HG03439 (cell line): Measurements from ENCODE around the gene CHRNE.
"Not testable (repeated sequence)": the region's sequence is repeated elsewhere in the genome, so short reads cannot be mapped to it uniquely, and the experiment has no call there.

Source experiments
- ATAC-seq: cut with Tn5 transposase; IDR thresholded peaks from one replicate; pipeline ENCODE4 v1.9.1; 2021; ENCODE audit warnings: mild to moderate bottlenecking, moderate library complexity; ENCODE audit not compliant: unreplicated experiment

Gene CHRNE

DNA sequence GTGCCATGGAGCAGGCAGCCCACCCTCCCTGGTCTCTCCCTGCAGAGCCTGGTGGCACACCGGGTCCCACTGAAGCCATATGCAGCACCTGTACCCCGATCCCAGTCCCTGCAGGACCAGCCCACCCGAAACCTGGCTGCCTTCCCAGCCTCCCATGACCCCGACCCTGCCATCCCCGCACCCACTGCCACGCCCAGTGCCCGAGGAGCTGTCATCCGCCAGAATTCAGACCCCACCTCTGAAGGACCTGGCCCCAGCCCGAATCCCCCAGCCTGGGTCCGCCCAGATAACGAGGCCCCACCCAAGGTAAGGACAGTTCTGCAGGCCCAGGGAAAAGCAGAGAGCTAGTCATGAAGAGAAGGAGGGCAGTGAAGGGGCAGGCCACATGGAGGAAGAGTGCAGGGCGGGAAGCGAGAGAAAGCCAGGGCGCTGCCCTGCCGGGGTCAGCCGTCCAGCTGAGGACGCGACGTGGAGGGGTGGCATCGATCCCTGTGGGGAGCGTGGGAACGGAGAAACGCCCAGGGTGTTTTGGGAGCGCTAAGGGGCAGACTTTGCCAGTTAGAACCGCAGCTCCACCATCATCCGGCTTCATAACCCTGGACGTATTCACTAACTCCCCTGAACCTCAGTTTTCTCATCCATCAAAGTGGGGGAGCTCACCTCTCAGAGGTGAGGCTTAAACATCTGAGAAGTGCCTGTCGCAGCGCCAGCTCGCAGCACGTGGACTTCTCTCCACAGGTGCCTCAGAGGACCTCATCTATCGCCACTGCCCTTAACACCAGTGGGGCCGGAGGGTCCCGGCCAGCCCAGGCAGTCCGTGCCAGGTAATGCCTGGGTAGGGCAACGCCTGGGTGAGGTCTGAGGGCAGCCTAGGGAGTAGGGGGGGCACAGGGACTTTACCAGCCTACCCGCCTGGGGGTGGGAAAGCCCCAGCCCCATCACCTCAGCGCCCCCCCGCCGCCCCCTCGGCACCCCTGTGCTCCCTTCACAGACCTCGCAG is 11.2 kb downstream of the CHRNE start:
- ATAC-seq = no peak

GRCh38 chr17:4887581-4887980 is 15.3 kb downstream of the CHRNE start:
- ATAC-seq = no peak

DNA sequence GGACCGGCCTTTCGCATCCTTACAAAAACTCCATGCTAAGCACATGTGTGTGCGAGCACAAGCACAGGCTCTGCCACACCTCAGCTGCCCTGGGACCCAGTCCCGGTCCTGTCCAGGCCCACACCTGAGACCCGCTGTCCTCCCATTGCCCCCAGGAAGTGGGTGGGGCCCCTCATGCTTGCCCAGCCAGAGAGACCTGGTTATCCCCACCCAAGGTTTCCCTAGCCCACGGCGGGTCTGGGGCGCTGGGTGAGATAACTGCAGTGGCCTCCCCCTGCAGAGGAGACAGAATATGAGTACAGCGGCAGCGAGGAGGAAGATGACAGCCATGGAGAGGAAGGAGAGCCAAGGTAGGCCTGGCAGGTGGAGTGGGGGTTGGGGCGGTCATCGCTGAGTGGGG is 16.1 kb downstream of the CHRNE start:
- no peak for ATAC-seq

GRCh38 chr17:4884489-4884888 is 18.4 kb downstream of the CHRNE start:
- ATAC-seq = no peak

DNA sequence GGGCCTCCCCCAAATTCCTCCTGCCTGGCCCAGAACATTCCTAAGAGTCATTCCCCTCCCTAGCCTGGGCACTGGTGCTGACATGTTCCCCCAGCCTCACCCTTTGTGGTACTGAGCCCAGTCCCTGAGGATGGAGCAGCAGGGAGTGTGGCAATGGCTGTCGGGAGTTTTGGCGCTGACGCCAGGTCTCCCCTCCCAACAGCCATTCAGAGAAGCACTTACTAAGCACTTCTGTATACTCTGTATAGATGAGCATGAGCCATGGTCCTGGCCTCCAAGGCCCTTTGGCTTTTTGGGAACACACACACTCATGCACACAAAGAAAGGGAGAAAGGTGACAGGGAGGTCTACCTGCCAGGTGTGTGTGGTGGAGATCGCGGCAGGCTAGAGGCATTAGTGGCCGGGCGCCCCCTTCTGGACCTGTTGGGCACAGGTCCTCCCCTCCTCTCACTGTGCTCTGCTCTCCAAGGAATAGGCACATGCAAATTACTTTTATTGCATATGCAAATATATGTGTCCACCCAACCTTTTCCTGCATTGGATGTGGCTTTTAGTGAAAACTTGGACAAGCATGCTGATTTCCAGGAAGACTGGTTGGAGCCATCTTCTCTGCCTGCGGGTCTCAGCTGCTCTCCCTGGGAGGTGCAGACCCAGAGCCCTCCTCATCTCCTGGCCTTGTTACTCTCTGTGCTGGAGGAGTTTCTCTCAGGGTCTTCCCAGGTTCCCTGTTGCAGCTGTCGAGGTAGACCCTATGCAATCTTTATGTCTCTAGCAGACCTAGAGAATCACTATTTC is 20.9 kb downstream of the CHRNE start:
- no peak for ATAC-seq

GRCh38 chr17:4880857-4881256 is 22.0 kb downstream of the CHRNE start:
- no peak for ATAC-seq

- ATAC-seq = no peak
These were observed 23.3 kb downstream of the CHRNE start for GRCh38 chr17:4879601-4880000.

DNA sequence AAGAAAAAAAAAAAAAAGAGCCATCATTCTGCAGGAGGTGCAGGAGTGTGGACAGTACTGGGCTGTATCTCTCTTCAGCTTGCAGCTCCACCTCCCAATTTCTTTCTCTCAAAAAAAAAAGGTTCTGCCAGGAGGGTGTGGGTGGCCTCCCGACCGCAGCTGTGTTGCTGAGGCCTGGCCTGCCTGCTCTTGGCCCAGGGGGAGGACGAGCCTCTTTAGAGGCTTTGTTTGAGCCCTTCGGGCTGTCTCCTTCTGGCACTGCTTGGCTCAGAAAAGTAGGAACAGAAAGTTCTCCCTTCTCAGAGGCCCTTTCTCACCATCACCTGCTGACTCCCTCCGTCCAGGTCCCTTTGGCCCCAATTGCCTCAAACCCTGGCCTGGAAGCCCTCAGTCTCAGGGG is 25.8 kb downstream of the CHRNE start:
- no peak for ATAC-seq

- ATAC-seq = no peak
These were observed 30.1 kb downstream of the CHRNE start for GRCh38 chr17:4872786-4873185.

GRCh38 chr17:4870855-4871254 is 32.0 kb downstream of the CHRNE start:
- no peak for ATAC-seq

GRCh38 chr17:4869058-4869998 is 33.6 kb downstream of the CHRNE start:
- not testable (repeated sequence) for ATAC-seq

- ATAC-seq = not testable (repeated sequence)
These were observed 35.4 kb downstream of the CHRNE start for GRCh38 chr17:4867535-4867934.

DNA sequence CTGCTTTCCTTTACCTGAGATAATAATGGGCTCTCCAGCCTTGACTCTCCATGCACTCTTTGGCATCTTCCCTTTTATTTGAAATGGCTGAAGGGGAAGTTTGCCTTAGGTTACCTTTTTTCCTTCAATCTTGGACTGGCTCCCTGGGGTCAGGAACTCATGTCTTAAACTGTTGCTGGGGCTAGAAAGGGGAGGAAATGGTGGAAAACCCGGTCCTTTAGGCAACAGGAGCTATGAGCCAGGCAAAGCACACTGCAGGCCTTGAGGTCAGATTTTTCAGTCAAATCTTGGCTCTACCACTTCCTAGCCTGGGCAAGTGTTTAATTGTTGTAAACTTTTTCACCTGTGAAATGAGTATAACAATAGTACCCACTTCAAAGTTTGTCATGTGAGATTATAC is 39.6 kb downstream of the CHRNE start:
- no peak for ATAC-seq

DNA sequence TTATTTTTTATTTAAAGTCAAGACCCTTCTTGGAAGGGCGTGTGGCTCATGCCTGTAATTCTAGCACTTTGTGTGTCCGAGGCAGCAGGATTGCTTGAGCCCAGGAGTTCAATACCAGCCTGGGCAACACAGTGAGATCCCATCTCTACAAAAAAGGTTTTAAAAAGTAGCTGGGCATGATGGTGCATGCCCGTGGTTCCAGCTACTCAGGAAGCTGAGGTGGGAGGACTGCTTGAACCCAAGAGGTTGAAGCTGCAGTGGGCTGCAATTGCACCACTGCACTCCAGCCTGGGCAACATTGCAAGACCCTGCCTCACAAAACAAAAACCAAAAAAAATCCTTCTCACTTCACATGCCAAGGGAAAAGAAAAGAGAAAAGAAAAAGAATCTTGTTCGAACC is 40.2 kb downstream of the CHRNE start:
- ATAC-seq = no peak

DNA sequence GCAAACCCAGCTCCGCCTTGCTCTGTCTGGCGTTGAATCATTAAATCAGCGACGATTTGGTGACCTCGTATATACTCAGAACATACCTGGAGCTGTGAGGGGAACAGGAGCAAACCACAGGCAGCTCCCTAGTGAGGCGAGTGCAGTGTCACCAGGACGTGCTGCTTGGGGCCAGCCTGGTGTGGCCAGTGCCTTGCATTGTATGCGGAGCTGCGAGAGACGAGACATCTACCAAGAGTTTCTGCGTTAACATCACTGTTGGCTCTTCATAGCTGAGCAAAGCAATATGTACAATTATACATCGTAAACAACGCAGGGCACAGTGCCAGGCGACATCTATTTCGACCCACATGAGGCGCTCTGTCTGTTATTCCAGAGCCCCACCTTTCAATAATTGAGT is 41.8 kb downstream of the CHRNE start:
- no peak for ATAC-seq

- ATAC-seq = no peak
These were observed 42.2 kb downstream of the CHRNE start for GRCh38 chr17:4860651-4861050.

GRCh38 chr17:4859816-4860625 is 42.9 kb downstream of the CHRNE start:
- ATAC-seq = no peak

- ATAC-seq = no peak
These were observed 44.0 kb downstream of the CHRNE start for GRCh38 chr17:4858882-4859260.

GRCh38 chr17:4858068-4858881 is 44.6 kb downstream of the CHRNE start:
- no peak for ATAC-seq
